Posterior cingulate gyrus (tissue), 11 donors: Measurements from ENCODE around the gene CA4.

ENCODE experiments used
- DNase-seq, 10 donors: peaks; one replicate each; pipeline versions ENCODE4 v3.0.0 to v3.0.0-alpha.2; 2020 to 2021; ENCODE audit warnings: mixed read lengths in 3 of 10
- intact Hi-C: fragments of 100-400 bp; cut with DNase I; formaldehyde crosslinking; loops from one replicate; pipeline ENCODE4 v1.15.1; 2023

Gene CA4

DNA sequence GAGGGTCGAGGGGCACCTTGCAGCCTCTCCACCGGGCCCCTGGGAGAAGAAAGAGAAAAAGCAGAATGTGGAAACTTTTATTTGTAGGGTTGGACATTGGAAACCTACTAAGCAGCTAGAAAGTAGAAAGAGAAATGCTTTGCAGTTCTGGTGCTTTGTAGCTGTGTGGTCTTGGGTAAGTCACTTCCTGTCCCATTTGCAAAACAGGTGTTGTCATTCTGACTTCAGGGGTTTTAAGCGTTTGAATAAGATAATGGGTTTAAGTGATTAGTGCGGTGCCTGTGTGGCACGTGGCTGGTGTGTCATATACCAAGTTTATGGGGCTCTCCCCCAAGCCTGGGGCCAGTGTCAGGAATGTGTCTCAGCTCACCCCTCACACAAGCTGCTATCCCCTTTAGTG, 1.6 kb downstream of the CA4 start:
- DNase-seq, result no peak
- intact Hi-C loops, result no loop called here

- peak in 2 of 10 donors; percentile 69 to 87 for DNase-seq
- intact Hi-C loops, result no loop called here
Measured at GRCh38 chr17:60153606-60154390, 4.0 kb downstream of the CA4 start.

DNA sequence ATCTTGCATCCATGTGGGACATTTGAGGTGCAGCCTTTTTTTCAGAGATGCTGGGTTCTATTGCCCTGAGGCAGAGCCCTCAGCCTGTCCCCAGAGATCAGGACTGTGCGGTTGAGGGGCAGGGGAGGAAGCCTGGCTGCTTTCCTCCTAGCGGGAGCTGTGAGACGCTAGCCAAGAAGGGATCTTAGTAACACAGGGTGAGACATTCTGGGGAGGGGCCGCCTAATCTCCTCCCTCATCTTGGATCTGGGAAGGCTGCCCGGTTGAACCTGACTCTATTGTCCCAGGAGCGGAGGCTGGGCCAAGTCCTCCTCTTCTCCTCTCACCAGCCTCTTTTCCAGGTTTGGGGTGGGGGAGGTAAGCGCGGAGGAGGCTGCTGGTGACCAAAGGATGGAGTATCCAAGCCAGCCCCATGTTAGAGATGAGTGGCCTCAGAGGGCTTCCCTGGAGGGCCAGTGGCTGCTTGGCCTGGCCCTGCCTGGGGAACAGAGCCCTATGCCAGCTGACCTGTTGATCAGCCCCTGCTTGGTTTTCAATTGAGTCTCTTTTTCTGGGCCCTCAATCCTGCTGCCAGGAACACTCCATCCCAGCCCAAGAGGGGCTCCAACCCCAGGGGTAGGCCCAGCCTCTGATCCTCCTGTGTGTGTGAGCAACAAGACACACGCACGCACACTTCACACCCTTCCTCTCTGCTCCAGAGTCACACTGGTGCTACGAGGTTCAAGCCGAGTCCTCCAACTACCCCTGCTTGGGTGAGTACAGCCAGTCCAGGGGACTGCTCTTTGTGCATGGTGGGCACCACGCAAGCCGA, 5.0 kb downstream of the CA4 start:
- intact Hi-C loops, result no loop called here
- DNase-seq, result peak in 8 of 10 donors; percentile 32 to 91 (median 49)

DNA sequence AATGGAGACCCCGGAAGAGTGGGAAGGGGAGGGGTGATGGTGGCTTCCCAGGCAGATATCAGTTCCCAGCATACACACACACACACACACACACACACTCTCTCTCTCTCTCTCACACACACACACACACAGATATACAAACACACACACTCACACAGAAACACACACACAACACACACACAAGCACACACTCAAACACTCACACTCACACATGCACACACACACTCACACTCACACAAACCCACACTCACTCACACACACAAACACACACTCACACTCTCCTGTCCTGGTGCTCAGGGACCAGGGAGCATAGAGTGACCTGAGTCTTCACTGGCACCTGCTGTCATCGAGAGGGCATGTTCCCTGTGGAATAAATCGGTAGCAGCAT, 5.6 kb downstream of the CA4 start:
- intact Hi-C loops, result no loop called here
- DNase-seq, result peak in 1 of 10 donors; percentile 20

DNA sequence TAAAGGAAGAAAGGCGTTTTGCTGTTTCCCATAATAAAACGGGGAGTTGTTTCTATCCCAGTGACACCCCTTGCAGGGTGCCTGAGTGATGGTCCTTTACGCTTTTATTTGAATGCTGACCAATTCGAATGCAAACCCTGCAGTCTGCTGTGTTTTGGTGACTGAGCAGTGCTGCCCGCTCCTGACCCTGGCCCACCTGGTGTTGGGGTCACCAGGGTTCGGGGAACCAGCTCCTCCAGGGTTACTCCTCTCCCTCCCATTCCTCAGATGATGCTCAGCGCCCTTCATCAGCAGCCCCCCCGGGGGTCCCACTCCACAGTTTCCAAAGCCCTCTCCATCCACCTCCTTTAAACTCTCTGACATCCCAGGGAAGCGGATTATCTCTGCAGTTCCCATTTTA, 6.0 kb downstream of the CA4 start:
- intact Hi-C loops, result no loop called here
- DNase-seq, result peak in 1 of 10 donors; percentile 34

GRCh38 chr17:60156746-60157145, 7.0 kb downstream of the CA4 start:
- intact Hi-C loops, result no loop called here
- peak in 3 of 10 donors; percentile 35 to 89 (median 84) for DNase-seq

DNA sequence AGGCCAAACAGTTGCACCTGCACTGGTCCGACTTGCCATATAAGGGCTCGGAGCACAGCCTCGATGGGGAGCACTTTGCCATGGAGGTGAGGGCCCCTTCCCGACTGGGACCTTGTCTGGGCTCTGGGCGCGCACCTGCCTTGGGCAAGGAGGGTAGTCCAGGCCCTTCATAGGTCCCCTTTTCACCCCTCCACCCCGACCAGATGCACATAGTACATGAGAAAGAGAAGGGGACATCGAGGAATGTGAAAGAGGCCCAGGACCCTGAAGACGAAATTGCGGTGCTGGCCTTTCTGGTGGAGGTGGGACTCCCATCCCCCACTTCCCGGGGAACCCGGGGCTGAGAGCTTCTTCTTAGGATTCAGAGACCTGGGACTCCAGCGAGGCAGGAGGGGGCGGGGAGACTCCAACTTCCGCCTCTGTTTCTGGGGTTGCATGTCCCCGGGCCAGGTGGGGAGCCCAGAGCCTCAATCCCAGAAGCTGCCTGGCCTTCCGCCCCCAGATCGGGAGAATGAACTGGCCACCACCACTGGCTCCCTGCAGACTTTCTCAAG, 7.8 kb downstream of the CA4 start:
- peak in 1 of 10 donors; percentile 77 for DNase-seq
- intact Hi-C loops, result no loop called here

- intact Hi-C loops, result no loop called here
- peak in 2 of 10 donors; percentile 79 to 84 for DNase-seq
Measured at GRCh38 chr17:60158751-60159478, 9.1 kb downstream of the CA4 start.

DNA sequence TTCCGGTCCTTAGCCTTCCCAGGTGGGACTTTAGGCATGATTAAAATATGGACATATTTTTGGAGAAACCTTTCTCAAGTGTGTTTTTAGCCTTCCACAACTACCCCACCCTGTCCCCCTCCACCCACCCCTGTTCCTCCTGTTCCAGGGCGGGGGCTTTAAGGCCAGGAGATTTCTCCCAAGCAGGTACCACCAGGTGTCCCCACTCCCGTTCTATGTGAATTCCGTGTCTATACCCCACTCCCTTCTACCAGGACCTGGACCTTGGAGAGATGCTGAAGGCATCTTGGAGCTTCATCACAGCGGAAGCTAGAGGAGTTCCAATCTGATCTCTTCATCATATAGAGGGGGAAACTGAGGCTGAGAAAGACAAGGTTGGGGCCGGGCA, 9.7 kb downstream of the CA4 start:
- intact Hi-C loops, result no loop called here
- DNase-seq, result peak in 1 of 10 donors; percentile 7

GRCh38 chr17:60160829-60161501, 11.2 kb downstream of the CA4 start:
- intact Hi-C loops, result no loop called here
- peak in 1 of 10 donors; percentile 63 for DNase-seq

GRCh38 chr17:60161598-60162330, 12.0 kb downstream of the CA4 start:
- intact Hi-C loops, result no loop called here
- peak in 7 of 10 donors; percentile 41 to 94 (median 58) for DNase-seq

- intact Hi-C loops, result no loop called here
- DNase-seq, result peak in 2 of 10 donors; percentile 49 to 63
Measured at GRCh38 chr17:60163108-60163784, 13.5 kb downstream of the CA4 start.

DNA sequence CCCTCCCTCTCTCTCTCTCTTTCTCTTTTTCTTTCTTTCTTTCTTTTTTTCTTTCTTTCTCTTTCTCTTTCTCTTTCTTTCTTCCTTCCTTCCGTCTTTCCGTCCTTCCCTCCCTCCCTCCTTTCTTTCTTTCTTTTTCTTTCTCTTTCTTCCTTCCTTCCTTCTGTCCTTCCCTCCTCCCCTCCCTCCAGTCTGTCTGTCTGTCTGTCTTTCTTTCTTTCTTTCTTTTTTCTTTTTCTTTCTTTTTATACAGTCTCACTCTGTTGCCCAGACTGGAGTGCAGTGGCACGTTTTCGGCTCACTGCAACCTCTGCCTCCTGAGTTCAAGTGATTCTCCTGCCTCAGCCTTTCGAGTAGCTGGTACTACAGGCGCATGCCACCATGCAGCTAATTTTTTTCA, 14.4 kb downstream of the CA4 start:
- peak in 1 of 10 donors; percentile 19 for DNase-seq
- intact Hi-C loops, result no loop called here

DNA sequence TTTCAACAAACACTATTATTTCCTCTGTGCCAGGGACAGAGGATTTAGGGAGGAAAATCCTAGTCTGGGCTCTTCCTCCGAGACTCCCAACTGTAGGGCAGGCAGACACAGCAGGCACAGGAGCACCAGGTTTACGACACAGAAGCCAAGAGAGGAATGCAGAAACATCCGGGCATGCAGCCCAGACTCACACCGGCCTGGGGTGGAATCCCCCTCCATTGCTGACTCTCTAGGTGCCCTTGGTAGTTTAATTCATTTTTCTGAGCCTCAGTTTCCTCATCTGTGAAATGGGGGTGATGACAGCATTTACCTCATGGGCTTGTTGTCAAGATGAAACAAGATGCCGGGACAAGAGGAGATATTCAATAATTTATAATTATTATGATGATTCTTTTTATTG, 14.9 kb downstream of the CA4 start:
- peak in 1 of 10 donors; percentile 19 for DNase-seq
- intact Hi-C loops, result no loop called here

DNA sequence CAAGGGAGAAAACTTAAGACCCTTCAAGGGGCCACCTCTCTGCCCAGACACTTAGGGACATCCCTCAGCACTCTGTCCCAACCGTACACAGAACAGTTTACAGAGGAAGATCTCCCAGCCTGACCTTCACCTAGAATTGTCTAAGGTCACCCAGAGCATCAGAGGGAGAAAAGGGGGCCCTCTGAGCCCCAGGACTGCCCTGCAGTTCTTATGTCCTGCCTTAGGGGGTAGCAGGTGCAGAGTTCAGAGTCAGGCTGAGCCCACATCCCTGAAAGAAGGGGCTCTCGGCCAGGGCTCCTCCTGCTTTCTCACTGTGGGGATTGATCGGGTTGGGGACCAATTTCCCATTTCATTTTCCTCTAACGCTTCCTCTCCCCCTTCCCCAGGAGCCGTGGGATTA, 15.4 kb downstream of the CA4 start:
- intact Hi-C loops, result no loop called here
- no peak for DNase-seq

- peak in 2 of 10 donors; percentile 9 to 22 for DNase-seq
- intact Hi-C loops, result no loop called here
Measured at GRCh38 chr17:60165971-60166370, 16.2 kb downstream of the CA4 start.

- intact Hi-C loops, result no loop called here
- peak in 2 of 10 donors; percentile 7 to 66 for DNase-seq
Measured at GRCh38 chr17:60167065-60167741, 17.4 kb downstream of the CA4 start.

DNA sequence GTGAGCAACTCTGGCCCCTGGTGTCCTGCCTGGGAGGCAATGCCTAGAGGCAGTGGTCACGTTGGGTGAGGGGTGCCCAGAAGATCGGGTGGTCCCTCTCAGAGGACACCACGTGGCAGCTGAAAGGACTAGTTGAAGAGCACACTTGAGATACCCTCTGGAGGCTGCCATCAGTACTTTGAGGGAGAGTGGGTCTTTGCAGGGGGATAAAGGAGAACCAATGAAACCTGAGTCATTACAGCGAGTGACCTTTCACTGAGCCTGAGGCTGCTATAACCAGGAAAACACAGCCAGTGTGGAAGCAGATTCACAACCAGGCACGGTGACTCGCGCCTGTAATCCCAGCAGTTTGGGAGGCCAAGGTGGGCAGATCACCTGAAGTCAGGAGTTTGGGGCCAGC, 18.9 kb downstream of the CA4 start:
- intact Hi-C loops, result no loop called here
- no peak for DNase-seq
